Activated T-helper 1 cell treated with anti-CD3 and anti-CD28 coated beads, Interleukin-2, amount 50 U/mL, for 16 hours (primary cell): ENCODE data around the gene HSPA12A.

Experiments
- DNase-seq, 2 donors: peaks; one replicate each; pipeline ENCODE4 v3.0.0-alpha.2; 2020; ENCODE audit warnings: low read depth in 1 of 2, low spot score in 1 of 2

The HSPA12A gene

DNA sequence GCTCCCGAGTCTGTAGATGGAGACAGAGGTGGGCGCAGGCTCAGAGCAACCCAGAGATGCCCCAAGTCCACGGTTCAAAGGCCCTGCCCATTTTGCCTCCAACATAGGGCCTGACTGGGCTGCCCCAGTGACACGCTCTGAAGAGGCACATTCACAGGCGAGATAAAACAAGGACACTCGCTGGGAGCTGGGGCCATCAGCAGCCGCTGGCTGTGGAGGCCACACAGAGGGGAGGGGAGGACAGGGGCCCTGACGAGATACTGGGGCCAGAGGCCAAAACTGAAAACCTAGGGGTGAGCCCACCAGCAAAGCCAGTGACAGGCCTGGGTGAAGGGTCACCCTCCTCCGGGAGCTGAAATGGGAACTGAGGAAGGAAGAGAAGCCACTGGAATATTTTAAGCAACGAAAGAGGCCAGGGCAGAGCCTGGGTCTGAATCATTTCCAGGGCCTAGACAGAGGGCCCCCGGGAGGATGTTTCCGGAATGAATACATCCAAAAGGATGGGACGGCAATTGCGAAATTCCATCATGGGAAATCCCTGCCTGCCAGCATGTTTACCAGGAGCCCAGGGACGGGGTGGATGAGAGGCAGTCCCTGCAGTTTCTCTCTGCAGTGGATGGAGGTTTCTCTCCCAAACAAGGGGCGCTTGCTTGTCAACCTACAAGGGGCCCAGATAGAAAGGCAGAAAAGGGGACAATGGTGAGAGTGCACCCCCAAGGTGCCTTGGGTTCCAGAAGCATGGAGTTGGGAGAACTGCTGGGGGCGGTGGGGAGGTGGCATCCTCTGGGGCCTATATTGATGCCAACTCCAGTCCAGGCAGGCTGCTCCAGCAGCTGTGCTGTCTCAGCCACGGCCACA, 29.0 kb upstream of the HSPA12A start:
- DNase-seq, result no peak

DNA sequence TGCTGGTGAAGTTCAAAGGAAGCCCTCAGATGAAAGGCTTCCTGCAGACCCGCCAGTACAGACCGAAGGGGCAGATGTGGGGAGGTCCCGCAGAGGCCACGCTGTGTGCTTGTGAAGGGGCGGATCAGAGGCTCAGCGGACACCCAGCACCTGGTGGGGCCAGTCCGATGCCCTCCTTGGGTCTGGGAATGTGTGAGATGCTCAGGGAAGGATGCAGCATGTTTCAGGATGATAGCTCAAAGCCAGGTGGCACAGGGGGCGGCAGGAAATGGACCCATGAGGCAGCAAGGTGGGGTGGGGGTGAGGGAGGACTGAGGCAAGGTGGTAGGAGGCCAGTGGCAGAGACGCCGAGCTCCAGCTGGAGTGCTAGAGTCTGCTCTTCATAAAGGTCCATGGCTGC, 27.9 kb upstream of the HSPA12A start:
- no peak for DNase-seq

- no peak for DNase-seq
Measured at GRCh38 chr10:116769791-116770190, 27.4 kb upstream of the HSPA12A start.

- no peak for DNase-seq
Measured at GRCh38 chr10:116769368-116769767, 27.0 kb upstream of the HSPA12A start.

- DNase-seq, result no peak
Measured at GRCh38 chr10:116768786-116769185, 26.4 kb upstream of the HSPA12A start.

DNA sequence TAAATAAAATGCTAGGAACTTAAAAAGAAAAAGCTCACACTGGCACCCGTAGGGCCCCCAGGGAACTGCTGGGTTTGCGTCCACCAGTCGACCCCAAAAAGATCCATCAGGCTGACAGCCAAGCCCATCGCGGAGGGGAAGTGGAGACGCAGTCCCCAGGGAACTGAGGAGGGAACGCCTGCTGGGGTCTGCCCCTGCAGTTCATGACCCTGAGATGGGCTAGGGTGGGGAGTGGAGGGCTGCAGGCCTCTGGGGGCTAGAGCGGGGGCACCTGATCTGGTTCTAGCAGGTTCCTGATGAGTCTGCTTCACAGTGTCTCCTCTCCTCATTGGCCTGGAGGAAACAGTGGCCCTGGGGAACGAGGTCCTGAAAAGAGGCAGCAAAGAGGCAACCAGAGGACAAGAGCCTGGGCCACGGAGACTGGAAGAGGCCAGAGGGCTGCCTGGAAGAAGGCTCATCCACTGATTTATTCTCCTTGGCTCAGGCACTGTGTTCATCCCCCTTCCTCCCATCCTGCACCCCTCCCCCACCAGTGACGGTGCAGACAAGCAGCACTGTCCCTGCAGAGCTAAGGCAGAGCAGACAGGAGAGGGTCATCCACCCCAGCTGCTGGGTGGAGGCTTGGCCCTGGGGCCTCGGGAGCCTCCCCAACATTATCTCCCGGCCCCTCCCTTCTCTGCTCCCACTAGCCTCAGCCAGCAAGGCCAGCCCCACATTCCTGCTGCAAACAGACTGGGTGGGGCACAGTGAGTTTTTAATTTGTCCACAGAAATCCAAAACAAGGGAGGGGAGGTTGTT, 24.7 kb upstream of the HSPA12A start:
- no peak for DNase-seq

DNA sequence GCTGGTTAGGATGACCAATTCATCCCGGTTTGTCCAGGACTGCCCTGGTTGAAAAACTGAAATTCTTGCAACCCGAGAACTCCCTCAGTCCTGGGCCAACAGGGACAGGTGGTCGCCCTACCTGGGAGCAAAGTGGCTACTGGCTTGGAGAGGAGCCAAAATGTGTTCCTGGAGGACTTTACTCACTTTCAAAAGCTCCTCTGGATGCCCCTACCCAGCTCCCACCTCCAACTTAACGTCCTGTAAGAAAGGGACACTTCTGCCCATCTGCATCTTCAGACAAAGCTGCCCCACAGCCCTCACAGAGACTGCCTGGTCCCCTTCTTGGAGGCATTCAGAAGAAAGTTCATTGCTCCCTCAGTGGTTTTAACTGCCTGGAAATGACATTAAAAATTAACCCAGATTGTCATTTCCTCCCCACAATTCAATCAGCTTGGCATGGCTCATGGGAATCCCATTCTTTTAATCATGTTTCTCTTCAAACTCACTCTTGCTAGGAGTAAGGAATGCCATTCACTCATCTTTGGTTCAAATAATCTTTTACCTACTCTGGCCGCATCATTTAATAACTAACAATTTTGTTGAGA, 24.0 kb upstream of the HSPA12A start:
- DNase-seq, result no peak

GRCh38 chr10:116765648-116766081, 23.3 kb upstream of the HSPA12A start:
- no peak for DNase-seq

DNA sequence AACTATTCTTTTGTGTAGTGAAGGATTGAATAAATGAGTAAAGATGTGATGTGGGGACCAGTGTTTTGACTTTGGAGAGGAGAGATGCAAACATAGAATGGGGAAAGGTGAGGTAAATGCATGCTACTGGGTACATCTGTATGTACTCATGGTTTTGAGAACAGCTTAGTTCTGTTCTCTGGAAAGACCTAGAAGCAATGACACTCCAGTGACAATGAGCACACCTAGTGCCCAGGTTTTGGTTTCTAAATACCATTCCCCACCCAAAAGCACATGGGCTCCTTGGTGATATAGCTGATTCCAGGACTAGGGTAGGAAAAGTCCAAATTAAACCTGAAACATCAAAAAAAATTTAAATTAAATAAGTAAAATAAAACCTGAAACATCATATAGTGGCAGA, 22.6 kb upstream of the HSPA12A start:
- no peak for DNase-seq

DNA sequence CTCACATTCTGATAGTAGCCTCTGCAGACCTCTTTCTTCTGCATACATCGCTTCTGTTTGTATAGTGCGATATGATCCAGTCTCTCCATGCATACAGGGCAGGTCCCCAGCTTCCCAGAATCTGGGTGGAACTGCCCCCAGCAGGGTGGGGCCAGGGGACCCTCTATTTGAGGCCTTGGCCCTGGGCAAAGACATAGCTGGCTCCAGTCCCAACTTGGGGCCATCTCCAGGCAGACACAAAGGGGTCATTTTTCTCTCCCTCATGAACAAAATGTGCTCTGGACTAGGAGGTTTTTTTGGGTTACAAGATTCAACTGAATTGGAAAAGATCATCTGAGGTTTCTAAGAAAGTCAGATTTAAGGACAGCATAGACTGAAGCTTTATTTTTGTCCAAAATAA, 21.1 kb upstream of the HSPA12A start:
- DNase-seq, result no peak

- DNase-seq, result no peak
Measured at GRCh38 chr10:116761883-116762282, 19.5 kb upstream of the HSPA12A start.

DNA sequence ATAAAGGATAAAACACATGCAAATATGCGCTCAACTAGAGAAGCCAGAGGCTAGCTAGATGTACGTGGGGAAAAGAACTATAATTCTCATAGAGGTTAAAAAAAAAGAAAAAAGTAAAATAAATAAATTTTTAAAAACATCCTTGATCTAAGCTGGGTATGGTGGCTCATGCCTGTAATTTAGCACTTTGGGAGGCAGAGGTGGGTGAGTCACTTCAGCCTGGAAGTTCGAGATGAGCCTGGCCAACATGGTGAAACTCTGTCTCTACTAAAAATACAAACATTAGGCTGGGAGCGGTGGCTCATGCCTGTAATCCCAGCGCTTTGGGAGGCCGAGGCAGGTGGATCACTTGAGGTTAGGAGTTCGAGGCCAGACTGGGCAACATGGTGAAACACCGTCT, 18.6 kb upstream of the HSPA12A start:
- DNase-seq, result no peak

DNA sequence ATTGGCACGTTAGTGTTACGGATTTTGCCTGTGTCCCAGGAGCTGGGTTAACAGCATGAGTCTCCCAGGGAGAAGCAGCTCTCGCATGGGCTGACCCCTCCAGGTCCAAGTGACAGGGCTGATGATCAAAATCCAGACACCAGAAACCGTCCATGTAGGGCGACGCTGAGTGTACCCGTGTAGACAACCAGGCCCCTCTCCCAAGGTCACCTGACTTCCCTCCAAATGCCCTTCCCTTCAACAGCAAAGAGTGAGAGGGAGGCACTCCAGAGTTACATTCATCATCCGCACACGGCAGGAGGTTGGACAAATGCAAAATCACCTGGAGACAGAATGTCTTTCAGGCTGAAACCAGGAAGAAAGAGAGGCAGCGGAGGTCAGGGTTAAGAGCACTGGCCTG, 14.9 kb upstream of the HSPA12A start:
- DNase-seq, result no peak

- DNase-seq, result no peak
Measured at GRCh38 chr10:116756277-116756676, 13.9 kb upstream of the HSPA12A start.

DNA sequence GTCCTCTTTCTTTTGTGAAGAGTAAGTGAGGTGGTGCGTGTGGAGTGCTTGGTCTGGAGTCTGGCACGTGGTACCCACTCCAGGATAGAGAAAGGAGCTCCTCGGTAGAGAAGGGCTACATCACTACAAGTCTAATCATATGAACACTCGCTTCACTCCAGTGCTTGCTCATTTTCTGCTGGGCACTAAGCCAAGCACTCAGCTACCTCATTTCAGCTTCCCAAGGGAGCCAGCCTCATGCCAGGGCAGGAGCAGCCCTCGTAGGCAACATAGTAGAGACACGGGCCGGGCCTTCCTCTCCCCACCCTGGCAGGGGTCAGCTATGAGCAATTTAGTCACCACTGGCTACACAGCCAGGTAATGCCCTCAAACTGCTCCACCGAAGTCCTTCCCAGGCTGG, 11.4 kb upstream of the HSPA12A start:
- no peak for DNase-seq

GRCh38 chr10:116752969-116753665, 10.8 kb upstream of the HSPA12A start:
- DNase-seq, result no peak

GRCh38 chr10:116752563-116752962, 10.2 kb upstream of the HSPA12A start:
- no peak for DNase-seq

DNA sequence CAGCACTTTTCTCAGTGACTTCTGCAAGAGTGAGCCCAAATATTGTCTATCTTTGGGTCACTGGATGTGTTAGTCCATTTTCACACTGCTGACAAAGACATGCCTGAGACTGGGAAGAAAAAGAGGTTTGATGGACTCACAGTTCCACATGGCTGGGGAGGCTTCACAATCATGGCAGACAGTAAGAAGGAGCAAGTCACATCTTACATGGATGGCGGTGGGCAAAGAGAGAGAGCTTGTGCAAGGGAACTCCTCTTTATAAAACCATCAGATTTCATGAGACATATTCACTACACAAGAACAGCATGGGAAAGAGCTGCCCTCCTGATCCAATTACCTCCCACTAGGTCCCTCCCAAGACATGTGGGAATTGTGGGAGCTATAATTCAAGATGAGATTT, 6.1 kb upstream of the HSPA12A start:
- DNase-seq, result no peak

DNA sequence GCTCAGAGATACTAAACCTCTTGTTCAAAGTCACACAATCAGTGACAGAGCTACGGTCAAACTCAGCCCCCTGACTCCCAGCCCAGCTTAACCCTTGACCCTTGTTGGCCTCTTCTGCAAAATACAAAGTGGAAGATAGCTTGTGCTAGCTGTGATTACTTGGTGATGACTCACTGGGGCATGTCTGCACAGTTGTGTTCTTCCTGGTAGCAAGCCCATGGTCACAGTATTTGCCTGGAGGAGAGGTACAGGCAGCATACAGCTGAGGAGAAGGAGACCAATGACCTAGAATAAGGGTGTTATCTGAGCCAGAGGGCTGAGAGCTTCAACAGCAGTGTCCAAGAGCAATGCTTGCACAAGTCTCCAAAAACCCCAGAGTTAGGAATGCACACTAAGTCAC, 5.7 kb upstream of the HSPA12A start:
- no peak for DNase-seq

DNA sequence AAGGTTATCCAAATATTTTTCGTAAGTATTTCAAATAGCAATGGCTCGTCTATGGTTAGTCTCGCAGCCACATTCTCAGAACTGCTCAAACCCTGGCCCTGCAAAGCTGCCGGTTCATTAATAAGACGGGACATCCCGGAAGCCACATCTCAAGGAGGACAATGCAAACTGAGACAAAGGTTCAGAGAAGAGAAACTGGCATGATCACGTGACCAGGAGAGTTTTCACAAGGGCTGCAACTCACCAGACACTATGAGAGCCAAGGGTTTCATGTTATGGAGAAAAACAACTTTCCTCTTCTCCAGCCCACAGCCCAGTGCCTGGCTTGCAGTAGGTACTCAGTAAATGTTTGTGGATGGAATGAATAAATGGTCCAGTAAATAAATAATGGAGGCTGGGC, 5.0 kb upstream of the HSPA12A start:
- DNase-seq, result no peak

GRCh38 chr10:116744885-116745284, 2.5 kb upstream of the HSPA12A start:
- no peak for DNase-seq
